GM19467 (cell line): ENCODE results near the gene FBXW4.
A peak's percentile ranks its signal among the peaks of the same experiment; 100 is the strongest.

Experiments used
- ATAC-seq: cut with Tn5 transposase; IDR thresholded peaks from one replicate; pipeline ENCODE4 v1.9.1; 2021; ENCODE audit warnings: mild to moderate bottlenecking, moderate library complexity; ENCODE audit not compliant: unreplicated experiment

Gene FBXW4

GRCh38 chr10:101587725-101588653 is 107.0 kb downstream of the FBXW4 start, which contains the start of the genes DPCD and POLL:
Gene DPCD, plus strand, starts transcription at chr10:101588321. Its CDS starts 16 bp downstream, at chr10:101588337.
Gene POLL, minus strand, starts transcription at chr10:101588257. Its CDS starts 897 bp downstream, at chr10:101587360.
- ATAC-seq: peak; percentile 89

- ATAC-seq: no peak
These were observed 109.1 kb downstream of the FBXW4 start for GRCh38 chr10:101585841-101586240.

GRCh38 chr10:101580486-101581399 is 114.2 kb downstream of the FBXW4 start:
- no peak for ATAC-seq

GRCh38 chr10:101579516-101579870 is 115.5 kb downstream of the FBXW4 start:
- ATAC-seq: no peak

- ATAC-seq: no peak
These were observed 116.0 kb downstream of the FBXW4 start for GRCh38 chr10:101578803-101579515.

GRCh38 chr10:101578192-101578591 is 116.8 kb downstream of the FBXW4 start:
- ATAC-seq: no peak

- ATAC-seq: no peak
These were observed 117.7 kb downstream of the FBXW4 start for GRCh38 chr10:101577121-101577871.

GRCh38 chr10:101576211-101576863 is 118.6 kb downstream of the FBXW4 start:
- no peak for ATAC-seq

- no peak for ATAC-seq
These were observed 119.3 kb downstream of the FBXW4 start for GRCh38 chr10:101575580-101576210.

GRCh38 chr10:101575091-101575490 is 119.9 kb downstream of the FBXW4 start:
- ATAC-seq: no peak

GRCh38 chr10:101573885-101574753 is 120.9 kb downstream of the FBXW4 start:
- ATAC-seq: no peak

- no peak for ATAC-seq
These were observed 122.2 kb downstream of the FBXW4 start for GRCh38 chr10:101572785-101573184.

GRCh38 chr10:101572126-101572525 is 122.8 kb downstream of the FBXW4 start:
- ATAC-seq: no peak

GRCh38 chr10:101571271-101571925 is 123.6 kb downstream of the FBXW4 start:
- no peak for ATAC-seq

- ATAC-seq: no peak
These were observed 124.3 kb downstream of the FBXW4 start for GRCh38 chr10:101570428-101571270.

GRCh38 chr10:101569622-101570427 is 125.1 kb downstream of the FBXW4 start:
- ATAC-seq: no peak
